NCI-H2227 (cell line): ENCODE results near the gene CALY.

ENCODE experiments used
- DNase-seq: peaks from one replicate; lab custom pipeline; 2025; ENCODE audit not compliant: unreplicated experiment; lab: John Stamatoyannopoulos, UW

The CALY gene

DNA sequence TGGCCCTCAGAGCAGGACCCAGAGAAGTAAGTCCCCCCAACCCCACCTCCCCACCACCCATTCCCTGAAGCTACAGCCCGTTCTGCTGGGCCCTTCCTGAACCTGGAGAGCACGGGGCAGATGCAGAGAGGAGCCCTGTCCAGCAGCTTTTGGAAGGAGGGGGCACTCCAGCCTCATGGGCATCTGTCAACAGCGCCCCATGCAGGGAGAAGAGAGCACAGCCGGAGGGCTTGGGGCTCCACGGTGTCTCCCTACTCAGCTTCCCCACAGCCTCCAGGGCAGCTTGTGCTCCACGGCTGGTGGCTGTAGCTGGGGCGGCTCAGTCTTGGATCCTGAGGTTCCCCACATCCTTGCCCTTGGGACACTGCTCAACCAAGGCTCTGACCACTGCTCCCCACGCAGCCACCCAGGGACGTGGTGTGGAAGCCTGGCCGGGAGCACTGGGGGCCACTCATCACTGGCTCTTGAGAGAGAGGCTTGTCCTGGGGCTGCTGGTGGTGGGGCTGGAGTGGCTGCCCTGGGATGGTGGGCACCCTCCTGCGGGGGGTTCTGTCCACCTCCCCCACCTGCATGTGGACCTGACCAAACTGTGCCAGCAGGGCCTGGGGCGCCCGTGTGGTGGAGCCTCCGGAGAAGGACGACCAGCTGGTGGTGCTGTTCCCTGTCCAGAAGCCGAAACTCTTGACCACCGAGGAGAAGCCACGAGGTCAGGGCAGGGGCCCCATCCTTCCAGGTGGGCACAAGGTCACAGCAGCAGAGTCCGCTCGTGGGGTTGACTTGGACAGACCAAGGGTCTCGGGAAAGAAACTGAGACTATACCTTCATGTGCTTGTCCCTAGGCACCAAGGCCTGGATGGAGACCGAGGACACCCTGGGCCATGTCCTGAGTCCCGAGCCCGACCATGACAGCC, 15.0 kb upstream of the CALY start:
- no peak for DNase-seq

DNA sequence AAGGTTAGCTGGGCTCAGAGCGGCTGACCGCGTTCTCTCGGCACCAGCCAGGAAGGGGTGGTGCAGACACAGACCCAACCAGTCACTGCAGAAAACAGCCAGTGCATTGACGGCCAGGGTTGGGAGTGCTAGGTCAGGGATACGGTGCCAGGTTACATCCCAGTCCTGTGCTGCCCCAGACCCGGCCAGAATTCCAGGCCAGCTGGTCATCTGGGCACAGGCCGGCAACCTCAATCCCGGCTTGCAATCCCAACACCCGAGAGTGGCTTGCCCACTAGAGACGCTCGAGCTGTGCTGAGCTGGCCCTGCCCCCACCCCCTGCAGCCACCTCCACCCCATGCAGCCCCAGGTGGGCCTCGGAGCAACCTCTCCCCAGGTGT, 14.2 kb upstream of the CALY start:
- DNase-seq, result no peak

DNA sequence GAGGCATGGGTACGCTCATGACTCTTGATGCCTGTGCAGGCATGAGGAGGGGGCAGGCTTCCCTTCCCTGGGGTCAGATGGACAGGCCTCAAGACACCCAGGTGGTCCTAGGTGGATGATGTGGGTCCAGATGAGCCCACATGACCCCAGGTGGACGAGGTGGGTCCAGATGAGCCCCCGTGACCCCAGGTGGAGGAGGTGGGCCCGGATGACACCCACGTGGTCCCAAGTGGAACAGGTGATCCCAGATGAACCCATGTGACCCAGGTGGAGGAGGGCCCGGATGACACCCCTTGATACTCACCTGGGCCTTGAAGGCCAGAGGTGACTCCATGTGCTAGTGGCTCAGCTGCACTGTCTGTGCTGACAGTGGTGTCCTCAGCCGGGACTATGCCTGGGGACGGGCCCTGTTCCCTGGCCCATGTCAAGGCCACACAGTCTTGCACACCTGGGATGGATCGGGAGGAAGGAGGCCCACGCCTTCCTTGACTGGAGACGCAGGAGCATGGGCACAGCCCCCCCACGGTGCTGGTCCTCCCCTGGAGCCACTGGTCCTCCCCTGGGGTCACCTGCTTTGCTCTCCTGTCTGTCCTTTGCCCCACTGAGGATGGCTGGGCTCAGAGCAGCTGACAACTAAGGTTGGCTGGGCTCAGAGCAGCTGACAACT, 13.7 kb upstream of the CALY start:
- no peak for DNase-seq

DNA sequence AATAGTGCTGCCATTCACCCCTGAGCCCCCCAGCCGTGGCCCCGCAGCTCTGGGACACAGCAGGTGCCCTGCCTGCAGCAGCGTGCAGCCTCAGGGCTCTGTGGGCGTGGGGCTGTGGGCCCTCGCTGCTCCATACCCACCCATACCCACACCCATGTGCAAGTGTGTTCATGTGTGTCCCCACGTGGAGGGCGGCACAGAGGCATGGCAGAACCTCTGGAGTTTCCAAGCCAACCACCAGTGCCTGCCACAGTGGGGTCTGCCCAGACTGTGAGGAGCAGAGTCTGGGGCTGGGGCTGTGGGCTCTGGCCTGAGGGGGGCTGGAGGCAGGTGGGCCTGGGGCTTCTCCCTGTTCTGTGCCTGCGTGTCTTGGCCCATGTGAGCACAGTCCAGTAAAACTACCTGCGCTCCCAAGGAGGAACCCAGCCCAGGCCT, 12.9 kb upstream of the CALY start:
- DNase-seq, result no peak

DNA sequence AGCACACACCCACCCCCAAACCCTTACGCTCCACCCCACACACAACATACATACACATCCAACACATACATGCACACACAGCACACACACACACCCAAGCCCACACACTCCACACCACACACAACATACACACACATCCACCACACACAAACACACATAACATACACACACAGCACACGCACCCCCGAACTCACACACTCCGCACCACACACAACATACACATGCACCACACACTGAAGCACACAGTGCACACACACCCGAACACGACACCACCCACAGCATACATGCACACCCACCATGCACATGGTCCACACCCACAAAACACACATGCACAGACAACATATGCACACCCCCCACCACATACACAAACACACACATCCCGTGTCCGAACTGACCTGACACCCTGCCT, 12.5 kb upstream of the CALY start:
- no peak for DNase-seq

DNA sequence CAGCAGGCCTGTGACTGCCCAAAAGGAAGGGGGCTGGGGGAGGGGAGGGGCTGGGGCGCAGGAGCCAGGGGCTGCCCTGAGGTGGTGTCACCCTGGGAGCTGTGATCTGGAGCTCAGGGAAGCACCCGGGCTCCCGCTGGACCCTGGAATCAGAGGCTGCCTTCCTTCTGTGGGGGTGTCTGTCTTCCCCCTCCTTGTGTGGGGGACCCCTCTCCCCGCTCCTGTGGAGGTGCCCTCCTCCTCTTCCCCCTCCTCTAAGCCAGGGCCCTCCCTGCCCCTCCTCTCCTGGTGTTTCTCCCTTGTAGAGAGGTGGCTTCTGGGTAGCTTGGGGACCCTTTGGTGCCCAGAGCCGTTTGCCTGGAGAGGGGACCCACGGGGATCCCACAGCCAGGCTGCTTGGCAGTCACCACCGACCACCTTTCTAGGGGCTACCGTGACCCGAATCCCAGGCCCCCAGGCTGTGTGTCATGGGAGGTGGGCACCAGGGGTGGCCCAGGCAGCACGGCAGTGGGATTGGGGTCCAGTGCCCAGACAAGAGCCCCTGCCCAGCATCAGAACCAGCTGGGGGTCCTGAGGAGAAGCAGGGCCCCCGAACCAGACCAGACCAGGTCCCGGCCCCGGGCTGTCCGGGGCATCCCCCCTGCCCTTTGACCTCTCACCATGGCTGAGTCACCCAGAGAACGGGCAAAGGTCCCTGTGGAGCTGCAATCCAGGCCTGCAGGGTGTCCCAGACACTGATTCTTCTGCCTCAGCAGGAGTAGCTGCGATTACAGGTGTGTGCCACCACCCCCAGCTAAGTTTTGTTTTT, 11.2 kb upstream of the CALY start:
- no peak for DNase-seq

DNA sequence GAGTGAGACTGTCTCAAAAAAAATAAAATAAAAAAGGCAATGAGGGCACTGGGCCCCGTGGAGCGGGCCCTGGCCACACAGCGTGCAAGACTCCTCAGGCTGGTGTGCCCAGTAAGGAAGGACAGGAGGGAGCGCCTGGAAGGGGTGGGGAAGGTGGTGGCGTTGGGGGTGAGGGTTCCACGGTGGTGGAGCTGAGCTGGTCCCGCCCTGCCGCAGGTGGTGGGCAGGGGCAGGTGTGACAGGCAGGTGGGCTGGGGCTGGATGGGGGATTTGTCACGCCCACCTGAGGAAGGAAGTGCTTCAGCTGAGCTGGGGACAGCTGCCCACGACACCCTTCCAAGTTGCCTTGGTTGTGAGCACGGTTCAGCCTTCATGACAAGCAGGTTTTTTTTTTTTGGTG, 9.7 kb upstream of the CALY start:
- no peak for DNase-seq

DNA sequence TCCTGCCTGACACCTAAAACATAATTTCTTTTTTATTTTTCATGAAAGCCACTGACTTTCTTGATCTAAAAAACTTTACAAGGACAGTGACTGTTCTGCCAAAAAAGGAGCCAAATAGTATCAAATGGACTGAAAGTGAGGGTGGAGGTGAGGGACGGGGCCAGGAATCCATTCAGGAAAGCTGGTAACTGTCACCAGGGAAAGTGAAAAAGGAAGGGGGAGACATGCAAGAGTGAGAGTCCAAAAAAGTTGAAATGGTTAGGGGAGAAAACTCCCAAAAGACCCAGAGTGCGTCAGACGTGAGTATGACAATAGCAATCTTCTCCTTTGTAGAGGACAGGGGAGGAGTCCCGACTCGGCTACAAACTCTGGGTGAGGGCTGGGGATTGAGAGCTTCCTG, 7.5 kb upstream of the CALY start:
- no peak for DNase-seq

DNA sequence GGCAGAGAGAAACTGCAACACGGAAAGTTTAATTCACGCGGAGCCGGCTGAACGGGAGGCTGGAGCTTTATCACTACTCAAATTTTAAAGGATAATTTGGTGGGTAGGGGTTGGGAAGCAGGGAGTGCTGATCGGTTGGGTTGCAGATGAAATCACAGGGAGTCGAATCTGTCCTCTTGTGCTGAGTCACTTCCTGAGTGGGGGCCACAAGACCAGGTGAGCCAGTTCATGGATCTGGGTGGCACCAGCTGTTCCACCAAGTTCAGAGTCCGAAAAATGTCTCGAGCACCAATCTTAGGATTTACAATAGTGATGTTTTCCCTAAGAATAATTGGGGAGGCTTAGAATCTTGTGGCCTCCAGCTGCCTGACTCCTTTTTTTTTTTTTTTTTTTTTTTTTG, 6.9 kb upstream of the CALY start:
- DNase-seq, result no peak

DNA sequence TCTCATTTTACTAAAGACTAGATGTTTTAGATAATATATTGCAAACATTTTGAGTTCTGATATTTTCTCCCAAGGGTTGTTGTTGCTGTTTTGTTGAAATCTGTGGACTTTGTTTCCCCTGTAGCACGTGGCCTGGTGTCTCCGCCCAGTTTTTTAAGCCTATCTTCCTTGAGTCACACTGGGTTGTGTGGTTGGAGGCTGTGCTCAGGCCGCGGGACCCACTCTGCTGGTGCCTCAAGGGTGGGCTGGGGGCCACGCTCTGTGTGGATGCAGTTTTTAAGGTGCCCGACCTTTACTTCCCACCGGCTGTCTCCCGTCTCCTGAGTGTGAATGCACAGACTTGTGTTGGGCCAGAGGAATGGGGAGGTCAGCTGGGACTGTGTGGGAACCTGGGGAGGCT, 6.2 kb upstream of the CALY start:
- no peak for DNase-seq

DNA sequence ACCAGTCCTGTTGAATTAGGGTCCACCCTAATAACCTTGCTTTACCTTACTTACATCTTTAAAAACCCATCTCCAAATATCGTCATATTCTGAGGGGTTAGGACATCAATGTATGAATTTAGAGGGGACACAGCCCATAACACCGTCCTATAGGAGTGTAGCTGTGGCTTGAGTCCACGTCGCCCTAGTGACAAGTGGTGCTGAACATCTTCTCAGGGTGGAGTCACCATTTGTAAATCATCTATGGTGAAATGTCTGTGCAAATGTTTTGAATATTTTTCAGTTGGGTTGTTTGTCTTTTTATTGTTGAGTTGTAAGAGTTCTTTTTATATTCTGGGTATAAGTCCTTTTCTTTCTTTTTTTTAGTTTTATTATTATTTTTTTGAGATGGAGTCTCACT, 5.3 kb upstream of the CALY start:
- DNase-seq, result no peak

DNA sequence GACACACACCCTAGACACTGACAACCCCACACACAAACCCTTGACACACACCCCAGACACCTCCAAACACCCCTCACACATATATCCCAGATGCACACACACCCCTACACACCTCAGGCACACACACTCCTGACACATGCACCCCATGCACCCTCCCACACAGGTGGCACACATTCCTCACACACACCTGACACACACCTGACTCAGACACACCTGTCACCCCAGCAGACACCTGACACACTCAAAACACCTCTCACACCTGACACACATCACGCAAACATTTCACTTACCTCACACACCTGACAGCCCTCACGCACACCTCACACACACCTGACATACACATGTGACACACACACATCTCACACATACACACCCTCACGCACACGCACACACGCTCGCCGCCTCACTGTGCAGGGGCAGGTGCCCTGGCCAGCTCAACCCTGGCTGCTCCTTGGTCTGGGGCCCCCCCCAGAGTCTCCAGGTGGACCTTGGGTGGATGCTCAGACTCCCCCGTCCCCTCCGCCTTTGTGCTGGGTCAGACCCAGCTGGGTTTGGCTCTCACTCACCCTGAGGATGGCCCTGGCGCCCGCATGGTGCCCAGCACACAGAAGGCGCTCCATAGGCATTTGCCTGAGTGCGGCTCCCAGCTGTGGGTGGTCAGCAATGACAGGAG, 3.1 kb upstream of the CALY start:
- DNase-seq, result no peak

DNA sequence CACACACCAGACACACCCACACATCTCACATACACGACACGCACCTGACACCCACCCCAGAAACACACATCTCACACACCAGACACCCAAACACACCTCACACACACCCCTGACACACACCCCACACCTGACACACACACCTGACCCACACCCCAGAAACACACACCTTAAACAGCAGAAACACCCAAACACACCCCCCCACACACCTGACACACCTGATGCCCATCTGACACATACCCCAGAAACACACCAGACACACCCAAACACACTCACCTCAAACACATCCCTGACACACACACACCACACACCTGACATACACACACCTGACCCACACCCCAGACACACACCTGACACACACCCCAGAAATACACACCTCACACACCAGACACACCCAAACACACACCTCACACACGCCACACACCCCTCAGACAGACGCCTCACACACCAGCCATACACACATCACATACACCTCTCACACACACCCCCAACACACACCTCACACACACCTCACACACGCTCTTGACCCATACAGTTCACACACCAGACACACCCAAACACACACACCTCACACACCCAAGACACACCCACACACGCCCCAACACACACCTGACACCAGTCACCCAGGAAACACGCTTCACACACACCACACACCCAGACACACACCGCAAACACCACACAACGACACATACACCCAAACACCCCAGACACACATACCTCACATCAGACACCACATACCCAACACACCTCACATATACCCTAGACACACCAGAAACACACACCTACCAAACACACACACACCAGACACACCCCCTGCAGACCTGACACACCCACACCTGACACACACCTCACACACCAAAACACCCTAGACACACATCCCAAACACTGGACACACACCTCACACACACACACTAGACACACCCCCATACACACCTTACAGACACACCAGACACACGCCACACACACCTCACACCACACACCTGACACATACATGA, 1.7 kb upstream of the CALY start:
- no peak for DNase-seq

DNA sequence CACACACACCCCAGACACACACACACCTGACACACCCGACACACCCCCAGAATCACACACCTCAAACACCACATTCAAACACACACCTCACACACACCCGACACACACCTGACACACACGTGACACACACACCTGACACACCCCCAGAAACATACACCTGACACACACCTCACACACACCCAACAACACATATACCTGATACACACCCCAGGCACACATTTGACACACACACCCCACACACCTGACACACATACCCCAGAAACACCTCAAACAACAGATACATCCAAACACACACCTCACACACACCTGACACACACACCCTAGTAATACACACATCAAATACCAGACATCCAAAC, 652 bp upstream of the CALY start:
- DNase-seq, result no peak

DNA sequence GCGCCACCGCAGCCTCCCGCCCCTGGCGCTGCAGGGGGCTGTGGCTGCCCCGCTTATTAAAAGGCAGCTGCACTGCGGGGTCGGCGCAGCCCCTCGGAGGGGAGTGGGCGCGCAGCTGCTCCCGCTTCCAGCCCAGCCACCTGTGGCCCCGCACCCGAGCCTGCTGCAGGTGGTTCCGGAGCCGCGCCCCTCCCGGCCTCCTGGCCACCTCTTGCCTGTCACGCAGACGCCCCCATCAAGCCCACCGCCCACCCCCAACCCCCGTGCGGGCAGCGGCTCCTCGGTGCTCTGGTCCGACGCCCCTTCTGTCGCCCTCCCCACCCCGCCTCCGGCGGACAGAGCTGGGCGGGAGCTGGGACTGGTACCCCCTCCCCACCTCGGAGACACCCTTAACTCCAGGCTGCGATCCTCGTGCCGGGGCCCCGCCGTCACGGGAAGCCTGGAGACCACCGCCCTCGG, 549 bp downstream of the CALY start:
- no peak for DNase-seq

DNA sequence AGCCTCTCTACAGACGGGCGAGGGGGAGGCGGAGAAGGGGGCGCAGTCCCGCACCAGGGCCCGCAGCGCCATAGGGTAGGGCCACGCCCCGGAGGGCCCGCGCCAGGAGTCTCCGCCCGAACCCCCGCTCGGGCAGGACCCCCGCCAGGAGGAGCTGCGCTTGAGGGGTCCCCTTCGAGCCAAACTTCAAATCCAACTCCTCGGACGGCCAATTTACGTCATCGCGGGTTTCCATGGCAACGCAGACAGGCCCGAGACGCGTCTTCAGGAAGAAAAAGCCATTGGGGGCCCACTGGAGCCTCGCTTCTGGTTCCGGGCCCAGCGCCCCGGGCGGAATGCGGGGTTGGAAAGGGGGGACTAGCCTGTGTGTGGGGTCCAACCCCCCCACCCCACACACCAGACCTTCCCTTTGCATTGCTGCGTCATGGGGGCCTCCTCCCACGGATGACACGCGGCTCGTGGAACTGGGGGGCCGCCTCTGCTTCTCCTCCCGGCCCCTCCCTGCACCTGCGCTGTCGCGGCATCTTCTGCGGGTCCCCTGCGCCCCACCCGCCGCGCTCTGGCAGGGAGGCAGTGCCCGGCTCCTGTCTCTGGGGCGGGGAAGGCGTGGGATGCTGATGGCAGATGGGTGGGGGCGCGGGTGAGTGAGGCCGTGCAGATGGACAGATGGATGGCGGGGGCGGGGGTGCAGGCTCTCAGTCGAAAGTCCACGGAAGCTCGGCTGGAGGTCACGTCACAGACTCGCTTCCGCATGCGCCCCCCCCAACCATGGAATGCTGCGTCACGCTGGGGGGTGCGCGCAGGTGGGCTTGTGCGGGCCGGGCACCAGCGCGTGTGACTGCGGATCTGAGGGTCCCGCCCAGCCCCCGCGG, 1.2 kb downstream of the CALY start:
- DNase-seq, result peak; percentile 40

DNA sequence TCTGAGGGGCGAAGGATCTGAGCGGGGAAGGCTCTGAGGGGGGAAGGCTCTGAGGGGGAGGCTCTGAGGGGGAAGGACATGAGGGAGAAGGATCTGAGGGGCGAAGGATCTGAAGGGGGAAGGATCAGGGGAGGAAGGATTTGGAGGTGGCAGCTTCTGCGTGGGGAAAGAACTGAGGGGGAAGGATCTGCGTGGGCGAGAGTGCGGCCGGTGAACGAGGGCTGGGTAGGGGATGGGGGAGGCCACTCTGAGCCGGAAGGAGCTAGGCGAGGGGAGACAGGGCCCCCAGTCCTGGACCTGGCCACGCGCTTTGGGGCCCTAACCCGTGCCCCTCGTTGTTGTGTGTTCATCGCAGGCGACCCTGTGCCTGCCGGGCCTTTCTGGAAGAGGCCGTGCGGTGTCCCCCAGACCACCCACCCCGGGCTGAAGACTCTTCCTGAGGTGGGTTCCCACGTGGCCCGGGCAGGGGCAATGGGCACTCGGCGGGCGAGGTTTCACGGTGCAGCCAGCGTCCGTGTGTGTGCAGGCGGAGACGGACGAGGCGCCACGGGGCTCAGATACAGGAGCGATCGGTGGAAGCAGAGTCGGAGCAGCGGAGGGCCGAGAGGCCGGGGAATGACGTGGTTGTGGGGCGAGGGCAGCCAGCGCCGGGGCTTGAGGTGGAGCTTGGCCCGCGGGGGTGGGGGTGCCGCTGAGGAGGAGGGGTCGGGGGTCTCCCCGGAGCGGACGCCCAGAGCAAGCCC, 2.0 kb downstream of the CALY start:
- DNase-seq, result no peak

DNA sequence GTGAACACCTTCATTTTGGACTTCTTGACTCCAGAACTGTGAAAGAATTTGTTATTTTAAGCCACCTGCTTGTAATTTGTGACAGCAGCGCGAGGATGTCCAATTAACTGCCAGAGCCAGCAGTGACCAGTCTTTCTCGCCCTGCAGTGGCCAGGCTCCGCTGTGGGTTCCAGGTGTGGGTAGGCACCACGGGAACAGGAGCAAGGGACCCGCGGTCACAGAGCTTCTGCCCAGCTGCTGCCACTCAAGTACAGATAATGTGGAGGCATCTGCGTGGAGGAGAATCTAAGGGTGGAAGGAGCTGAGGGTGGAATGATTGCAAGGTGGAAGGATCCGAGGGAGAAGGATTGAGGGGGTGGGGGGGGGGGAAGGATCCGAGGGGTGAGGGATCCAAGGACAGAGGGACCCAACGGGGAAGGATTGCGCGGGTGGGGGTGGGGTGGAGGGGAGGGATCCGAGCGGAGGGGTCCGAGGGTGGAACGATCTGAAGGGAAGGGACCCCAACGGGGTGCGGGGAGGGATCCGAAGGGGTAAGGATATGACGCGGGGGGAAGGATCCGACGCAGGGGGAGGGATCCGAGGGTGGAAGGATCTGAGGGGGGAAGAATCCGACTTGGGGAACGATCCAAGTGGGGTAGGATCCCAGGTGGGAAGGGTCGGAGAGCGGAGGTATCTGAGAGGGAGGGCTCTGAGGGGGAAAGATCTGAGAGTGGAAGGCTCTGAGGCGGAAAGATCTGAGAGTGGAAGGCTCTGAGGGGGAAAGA, 3.6 kb downstream of the CALY start:
- DNase-seq, result no peak
